Bronchial epithelial cell (primary cell): ENCODE data around the gene SENP3. TPM values are rescaled to one million over a fixed set of nuclear protein-coding genes. Genes with fewer than 3 reads are reported as not detected.

Experiments
- DNase-seq: peaks from one replicate; pipeline ENCODE4 v3.0.0-alpha.2; 2010; ENCODE audit warnings: low read depth
- FAIRE-seq: peaks from 2 replicates; lab custom pipeline; 2011; peaks lifted over from hg19 to GRCh38; lab: Jason Lieb, UNC
- H3K27me3 ChIP-seq: 2 replicates; pipeline ENCODE4 v1.5.1; 2011; ENCODE audit warnings: low read length; ENCODE audit not compliant: control insufficient read depth, insufficient read depth
- H3K36me3 ChIP-seq: 2 replicates; pipeline ENCODE4 v1.5.1; 2011; ENCODE audit warnings: low read length; ENCODE audit not compliant: control insufficient read depth, insufficient read depth
- H3K4me3 ChIP-seq: 2 replicates; pipeline ENCODE4 v1.5.1; 2011; ENCODE audit warnings: mild to moderate bottlenecking, low read depth, low read length, control low read depth
- total RNA-seq: library from RNA; depleted of rRNA; stranded (reverse); fragments of >200 nt; gene quantifications from 2 replicates; pipeline ENCODE4 v1.2.1, GENCODE V29; 2014
- TF ChIP-seq, protein P1 (sequence below): IDR thresholded peaks from 2 replicates; pipeline ENCODE4 v1.5.1; 2011; ENCODE audit warnings: mild to moderate bottlenecking, moderate library complexity, low read length, control low read depth, inconsistent platforms; ENCODE audit not compliant: insufficient read depth, severe bottlenecking

SENP3 gene
- total RNA-seq, 1 donor from 2014 or later: 129 TPM

DNA sequence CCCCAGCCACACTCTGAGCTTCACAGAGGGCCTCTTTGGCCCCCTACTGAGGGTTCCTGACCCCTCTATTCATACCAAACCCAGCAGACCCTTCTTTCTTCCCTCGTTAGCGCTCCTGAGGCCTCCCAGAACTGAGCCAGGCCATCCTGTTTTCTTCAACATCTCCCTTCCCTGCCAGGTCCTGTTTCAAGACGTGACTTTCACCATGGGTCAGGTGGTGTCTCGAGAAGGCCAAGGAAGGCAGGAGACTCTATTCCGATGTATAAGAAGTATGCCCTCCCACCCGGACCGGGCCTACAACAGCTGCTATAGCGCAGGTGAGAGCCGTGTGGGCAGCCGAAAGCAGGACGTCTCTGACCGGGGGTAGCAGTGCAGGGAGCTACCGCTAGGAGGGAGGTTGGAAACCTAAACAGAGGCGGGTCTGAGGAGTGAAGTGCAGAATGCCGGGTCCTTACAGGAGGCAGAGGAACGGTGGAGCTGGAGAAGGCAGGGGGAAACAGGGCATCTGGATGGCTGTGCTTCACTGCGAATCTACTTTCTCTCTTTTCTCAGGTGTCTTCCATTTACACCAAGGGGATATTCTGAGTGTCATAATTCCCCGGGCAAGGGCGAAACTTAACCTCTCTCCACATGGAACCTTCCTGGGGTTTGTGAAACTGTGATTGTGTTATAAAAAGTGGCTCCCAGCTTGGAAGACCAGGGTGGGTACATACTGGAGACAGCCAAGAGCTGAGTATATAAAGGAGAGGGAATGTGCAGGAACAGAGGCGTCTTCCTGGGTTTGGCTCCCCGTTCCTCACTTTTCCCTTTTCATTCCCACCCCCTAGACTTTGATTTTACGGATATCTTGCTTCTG, 1.3 kb upstream of the SENP3 start:
- Histone ChIP-seq H3K27me3 (no peaks in the 10 kb centered on the region), H3K36me3 (peaks cover 11% of the 10 kb centered on the region), H3K4me3 (no peak overlapping the region)
- DNase-seq (peak; percentile 65), FAIRE-seq (no peak)
- TF ChIP-seq, protein P1, sequence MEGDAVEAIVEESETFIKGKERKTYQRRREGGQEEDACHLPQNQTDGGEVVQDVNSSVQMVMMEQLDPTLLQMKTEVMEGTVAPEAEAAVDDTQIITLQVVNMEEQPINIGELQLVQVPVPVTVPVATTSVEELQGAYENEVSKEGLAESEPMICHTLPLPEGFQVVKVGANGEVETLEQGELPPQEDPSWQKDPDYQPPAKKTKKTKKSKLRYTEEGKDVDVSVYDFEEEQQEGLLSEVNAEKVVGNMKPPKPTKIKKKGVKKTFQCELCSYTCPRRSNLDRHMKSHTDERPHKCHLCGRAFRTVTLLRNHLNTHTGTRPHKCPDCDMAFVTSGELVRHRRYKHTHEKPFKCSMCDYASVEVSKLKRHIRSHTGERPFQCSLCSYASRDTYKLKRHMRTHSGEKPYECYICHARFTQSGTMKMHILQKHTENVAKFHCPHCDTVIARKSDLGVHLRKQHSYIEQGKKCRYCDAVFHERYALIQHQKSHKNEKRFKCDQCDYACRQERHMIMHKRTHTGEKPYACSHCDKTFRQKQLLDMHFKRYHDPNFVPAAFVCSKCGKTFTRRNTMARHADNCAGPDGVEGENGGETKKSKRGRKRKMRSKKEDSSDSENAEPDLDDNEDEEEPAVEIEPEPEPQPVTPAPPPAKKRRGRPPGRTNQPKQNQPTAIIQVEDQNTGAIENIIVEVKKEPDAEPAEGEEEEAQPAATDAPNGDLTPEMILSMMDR: peak; percentile 84

DNA sequence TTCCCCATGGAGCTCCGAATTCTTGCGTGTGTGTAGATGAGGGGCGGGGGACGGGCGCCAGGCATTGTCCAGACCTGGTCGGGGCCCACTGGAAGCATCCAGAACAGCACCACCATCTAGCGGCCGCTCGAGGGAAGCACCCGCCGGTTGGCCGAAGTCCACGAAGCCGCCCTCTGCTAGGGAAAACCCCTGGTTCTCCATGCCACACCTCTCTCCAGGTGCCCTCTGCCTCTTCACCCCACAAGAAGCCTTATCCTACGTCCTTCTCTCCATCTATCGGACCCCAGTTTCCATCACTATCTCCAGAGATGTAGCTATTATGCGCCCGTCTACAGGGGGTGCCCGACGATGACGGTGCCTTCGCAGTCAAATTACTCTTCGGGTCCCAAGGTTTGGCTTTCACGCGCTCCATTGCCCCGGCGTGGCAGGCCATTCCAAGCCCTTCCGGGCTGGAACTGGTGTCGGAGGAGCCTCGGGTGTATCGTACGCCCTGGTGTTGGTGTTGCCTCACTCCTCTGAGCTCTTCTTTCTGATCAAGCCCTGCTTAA, 617 bp upstream of the SENP3 start:
- Histone ChIP-seq H3K27me3 (no peaks in the 10 kb centered on the region), H3K4me3 (peak overlapping the region; percentile 74), H3K36me3 (peaks cover 14% of the 10 kb centered on the region)
- FAIRE-seq: no peak
- TF ChIP-seq, protein P1: peak; percentile 94
- DNase-seq: peak; percentile 79

DNA sequence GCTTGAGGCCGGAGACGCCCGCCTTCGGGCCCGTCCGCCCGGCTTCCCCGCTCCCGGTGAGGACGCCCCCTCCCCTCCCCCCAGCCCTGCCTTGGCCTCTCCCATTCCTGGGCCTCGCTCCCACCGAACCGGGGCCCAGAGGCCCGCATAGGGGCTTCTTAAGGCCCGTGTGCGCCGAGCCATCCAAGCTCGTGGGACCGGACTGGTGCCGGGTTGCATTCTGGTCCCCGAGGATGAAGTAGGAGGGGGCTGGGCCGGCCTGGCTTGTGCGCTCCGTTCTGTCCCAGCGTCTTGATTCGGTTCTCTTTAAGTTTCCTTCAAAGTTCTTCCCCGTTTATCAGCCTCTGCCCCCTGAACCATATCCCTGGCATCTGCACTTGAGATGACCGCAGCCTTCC, 488 bp downstream of the SENP3 start:
- DNase-seq: no peak
- peak overlapping the region; percentile 74 for H3K4me3 ChIP-seq
- FAIRE-seq: no peak
- TF ChIP-seq, protein P1: no peak
- H3K27me3 ChIP-seq: no peaks in the 10 kb centered on the region
- peaks cover 17% of the 10 kb centered on the region for H3K36me3 ChIP-seq

DNA sequence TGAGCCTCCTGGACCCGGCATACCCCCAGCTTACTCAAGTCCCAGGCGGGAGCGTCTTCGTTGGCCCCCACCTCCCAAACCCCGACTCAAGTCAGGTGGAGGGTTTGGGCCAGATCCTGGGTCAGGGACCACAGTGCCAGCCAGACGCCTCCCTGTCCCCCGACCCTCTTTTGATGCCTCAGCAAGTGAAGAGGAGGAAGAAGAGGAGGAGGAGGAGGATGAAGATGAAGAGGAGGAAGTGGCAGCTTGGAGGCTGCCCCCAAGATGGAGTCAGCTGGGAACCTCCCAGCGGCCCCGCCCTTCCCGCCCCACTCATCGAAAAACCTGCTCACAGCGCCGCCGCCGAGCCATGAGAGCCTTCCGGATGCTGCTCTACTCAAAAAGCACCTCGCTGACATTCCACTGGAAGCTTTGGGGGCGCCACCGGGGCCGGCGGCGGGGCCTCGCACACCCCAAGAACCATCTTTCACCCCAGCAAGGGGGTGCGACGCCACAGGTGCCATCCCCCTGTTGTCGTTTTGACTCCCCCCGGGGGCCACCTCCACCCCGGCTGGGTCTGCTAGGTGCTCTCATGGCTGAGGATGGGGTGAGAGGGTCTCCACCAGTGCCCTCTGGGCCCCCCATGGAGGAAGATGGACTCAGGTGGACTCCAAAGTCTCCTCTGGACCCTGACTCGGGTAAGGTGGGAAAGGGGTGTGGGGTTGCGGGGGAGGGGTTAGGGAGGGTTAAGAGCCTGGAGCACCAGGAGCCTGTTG, 1.6 kb downstream of the SENP3 start:
- peaks cover 20% of the 10 kb centered on the region for H3K36me3 ChIP-seq
- FAIRE-seq (no peak), DNase-seq (no peak)
- TF ChIP-seq, protein P1: no peak
- H3K4me3 ChIP-seq: no peak overlapping the region
- H3K27me3 ChIP-seq: no peaks in the 10 kb centered on the region

DNA sequence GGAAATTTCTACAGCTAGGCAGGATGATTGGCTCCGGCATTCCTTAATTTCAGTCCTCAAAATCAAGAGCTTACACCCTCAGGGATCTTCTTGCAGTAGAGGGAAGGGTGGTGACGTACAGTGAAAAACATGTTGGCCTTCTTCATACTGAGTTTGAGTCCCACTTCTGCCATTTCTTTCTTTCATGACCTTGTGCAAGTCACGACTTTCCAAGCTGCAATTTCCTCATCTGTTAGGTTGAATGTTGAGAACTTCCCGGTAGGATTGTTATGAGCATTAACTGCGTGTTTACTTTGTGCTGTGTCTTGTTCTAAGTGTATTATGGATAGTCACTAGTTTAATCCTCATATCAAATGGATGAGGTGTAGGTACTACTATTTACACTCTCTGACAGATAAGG, 7.9 kb downstream of the SENP3 start:
- FAIRE-seq (no peak), DNase-seq (no peak)
- Histone ChIP-seq H3K36me3 (peaks cover 35% of the 10 kb centered on the region), H3K27me3 (no peaks in the 10 kb centered on the region), H3K4me3 (no peak overlapping the region)
- TF ChIP-seq, protein P1: no peak
